ENCODE measurements around the gene CCDC159.

CCDC159 gene

DNA sequence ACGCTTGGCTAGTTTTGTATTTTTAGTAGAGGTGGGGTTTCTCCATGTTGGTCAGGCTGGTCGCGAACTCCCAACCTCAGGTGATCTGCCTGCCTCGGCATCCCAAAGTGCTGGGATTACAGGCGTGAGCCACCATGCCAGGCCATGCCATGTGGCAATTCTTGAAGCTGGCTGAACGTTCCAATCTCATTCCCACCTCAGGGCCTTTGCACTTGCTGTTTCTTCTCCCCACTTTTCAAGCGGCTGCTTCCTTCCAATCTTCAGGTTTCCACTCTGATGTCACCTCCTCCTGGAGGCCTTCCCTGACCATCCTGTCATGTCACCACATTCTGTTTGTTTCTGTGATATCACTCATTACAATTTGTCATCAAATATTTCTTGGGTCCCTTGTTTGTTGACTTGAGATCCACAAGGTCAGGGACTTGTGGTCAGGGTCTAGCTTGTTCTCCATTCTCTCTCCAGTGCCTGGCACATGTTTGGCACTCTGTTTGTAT lies 33.6 kb downstream of the CCDC159 start:
- TF ChIP-seq, protein P1, sequence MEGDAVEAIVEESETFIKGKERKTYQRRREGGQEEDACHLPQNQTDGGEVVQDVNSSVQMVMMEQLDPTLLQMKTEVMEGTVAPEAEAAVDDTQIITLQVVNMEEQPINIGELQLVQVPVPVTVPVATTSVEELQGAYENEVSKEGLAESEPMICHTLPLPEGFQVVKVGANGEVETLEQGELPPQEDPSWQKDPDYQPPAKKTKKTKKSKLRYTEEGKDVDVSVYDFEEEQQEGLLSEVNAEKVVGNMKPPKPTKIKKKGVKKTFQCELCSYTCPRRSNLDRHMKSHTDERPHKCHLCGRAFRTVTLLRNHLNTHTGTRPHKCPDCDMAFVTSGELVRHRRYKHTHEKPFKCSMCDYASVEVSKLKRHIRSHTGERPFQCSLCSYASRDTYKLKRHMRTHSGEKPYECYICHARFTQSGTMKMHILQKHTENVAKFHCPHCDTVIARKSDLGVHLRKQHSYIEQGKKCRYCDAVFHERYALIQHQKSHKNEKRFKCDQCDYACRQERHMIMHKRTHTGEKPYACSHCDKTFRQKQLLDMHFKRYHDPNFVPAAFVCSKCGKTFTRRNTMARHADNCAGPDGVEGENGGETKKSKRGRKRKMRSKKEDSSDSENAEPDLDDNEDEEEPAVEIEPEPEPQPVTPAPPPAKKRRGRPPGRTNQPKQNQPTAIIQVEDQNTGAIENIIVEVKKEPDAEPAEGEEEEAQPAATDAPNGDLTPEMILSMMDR (IDR thresholded peaks at IDR 0.05; ENCODE audit: insufficient read depth, low read length, missing control alignments) = no peak
- ChIA-PET CTCF (interaction anchor here (0.7 to 4.0 kb wide), 17 partner anchors 9 to 157 kb away, joined by 3 to 45 read pairs (median 8); partner anchors contain the start of genes CCDC159, ODAD3, PRKCSH and TMEM205), POLR2A (no interaction called here)
- peak overlapping the region; percentile 75; the same call in 1 of the 2 replicates for H3K4me3 ChIP-seq (ENCODE audit: low read depth, low read length)
- no peak for DNase-seq (ENCODE audit: low read depth, low spot score)

DNA sequence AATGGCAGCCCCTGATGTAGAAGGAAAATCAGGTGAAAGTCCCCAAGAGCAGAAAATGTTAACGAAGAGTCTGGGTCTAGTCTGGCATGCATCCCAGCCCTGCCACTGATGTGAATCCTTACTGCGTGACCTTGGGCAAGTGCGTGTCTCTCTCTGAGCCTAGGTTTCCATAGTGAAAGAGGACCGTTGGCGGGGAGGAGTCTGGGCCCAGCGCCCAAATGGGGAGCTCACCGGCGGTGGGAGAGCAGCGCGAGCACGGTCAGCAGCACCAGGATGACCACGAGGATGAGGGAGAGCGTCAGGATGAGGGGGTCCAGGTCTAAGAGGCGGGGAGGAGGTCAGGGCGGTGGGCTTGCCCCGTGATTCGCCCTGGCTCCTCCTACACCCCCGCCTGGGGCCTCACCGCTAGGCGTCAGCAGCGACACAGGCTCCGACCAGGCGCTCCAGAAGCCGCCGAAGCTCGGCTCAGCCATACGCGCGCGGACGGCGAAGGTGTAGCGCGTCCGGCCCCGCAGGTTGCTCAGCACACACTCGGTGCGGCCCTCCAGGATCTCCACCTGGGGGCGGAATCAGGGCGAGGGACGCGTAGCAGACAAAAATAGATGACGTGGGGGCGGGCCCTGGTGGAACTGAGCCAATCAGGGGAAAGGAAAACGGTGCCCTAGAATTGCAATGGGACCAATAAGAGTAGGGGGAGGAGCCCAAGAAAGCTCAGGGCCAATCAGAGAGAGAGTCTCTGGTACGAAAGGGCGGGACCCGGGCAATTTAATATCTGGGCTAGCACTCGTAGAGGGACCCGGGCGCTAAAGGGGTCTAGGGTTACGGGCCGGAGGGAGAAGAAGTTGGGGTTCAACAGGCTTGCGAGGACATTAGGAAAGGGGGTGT lies 34.6 kb downstream of the CCDC159 start:
- POLR2A ChIA-PET = interaction anchor here (0.7 to 1.3 kb wide), 5 partner anchors 10 to 243 kb away, joined by 3 to 4 read pairs (median 4); partner anchors contain the start of genes CCDC159 and TMEM205
- DNase-seq (ENCODE audit: low read depth, low spot score) = peak; percentile 65
- TF ChIP-seq, protein P1 (IDR thresholded peaks at IDR 0.05; ENCODE audit: insufficient read depth, low read length, missing control alignments) = peak; percentile 80
- CTCF ChIA-PET = interaction anchor here (0.5 to 4.0 kb wide), 41 partner anchors 8 to 156 kb away, joined by 3 to 45 read pairs (median 5); partner anchors contain the start of genes CCDC159, ODAD3, PRKCSH and RAB3D
- H3K4me3 ChIP-seq (ENCODE audit: low read depth, low read length) = peak overlapping the region; percentile 75

DNA sequence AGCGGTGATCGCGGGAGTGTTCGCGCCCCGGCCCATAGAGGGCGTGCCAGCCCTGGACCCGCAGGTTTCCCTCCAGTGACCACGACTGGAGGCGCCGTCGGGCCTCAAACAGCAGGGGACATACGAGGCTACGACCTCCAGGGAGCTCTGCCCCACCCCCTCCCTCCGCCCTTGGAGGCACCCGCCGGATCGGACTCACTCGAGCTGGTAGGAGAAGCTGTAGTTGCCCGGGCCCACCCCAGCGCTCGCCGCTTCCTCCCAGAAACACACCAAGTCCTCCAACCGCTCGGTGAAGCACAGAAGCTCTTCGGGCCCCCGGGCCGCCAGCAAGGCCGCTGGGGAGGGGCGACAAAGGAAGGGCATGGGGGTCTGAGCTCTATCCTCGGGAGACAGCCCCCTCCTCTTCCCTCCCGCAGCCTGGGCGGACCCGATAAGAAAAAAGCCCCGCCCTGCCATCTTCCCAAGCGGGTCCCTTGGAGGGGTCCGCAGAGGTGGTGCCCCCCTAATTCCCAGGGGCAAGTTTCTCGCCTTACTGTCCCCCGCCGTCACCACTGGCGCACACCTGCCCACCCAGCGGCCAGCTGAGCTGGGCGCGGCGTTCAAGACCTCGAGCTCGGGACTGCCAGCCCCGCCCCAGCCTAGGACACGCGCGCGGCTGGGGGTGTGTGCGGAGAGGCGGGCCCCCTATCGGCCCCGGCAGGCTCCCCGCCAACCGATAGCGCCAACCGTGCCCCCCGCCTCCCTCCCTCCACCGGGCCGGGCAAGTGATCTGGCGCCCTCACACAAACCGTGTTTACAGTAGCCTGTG lies 36.8 kb downstream of the CCDC159 start:
- DNase-seq (ENCODE audit: low read depth, low spot score) = no peak
- ChIA-PET POLR2A (no interaction called here), CTCF (interaction anchor here (0.8 to 4.0 kb wide), 20 partner anchors 8 to 122 kb away, joined by 3 to 45 read pairs (median 4); partner anchors contain the start of genes ODAD3, PRKCSH and SWSAP1)
- peak overlapping the region; percentile 38 for H3K4me3 ChIP-seq (ENCODE audit: low read depth, low read length)
- TF ChIP-seq, protein P1 (IDR thresholded peaks at IDR 0.05; ENCODE audit: insufficient read depth, low read length, missing control alignments) = peak; percentile 77

DNA sequence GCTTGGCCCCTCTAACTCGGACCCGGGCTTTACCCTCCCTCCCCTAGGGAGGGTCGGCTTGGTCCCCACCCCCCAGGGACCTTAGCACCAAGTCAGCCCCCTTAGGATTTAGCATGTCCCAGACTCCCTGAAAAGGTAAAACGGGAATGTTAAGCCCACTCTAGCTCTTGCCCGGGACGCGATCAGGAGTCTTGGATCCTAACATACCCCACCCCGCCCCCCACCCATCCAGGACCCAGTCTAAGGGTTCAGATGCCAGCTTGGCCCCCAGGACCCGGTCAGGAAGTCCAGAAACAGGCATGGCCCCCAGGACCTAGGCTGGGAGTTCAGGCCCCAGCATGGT lies 37.4 kb downstream of the CCDC159 start:
- ChIA-PET CTCF (interaction anchor here (0.8 to 4.0 kb wide), 15 partner anchors 8 to 121 kb away, joined by 3 to 45 read pairs (median 4); partner anchors contain the start of genes ODAD3, PRKCSH and SWSAP1), POLR2A (no interaction called here)
- TF ChIP-seq, protein P1 (IDR thresholded peaks at IDR 0.05; ENCODE audit: insufficient read depth, low read length, missing control alignments) = no peak
- H3K4me3 ChIP-seq (ENCODE audit: low read depth, low read length) = peak overlapping the region; percentile 38
- no peak for DNase-seq (ENCODE audit: low read depth, low spot score)

DNA sequence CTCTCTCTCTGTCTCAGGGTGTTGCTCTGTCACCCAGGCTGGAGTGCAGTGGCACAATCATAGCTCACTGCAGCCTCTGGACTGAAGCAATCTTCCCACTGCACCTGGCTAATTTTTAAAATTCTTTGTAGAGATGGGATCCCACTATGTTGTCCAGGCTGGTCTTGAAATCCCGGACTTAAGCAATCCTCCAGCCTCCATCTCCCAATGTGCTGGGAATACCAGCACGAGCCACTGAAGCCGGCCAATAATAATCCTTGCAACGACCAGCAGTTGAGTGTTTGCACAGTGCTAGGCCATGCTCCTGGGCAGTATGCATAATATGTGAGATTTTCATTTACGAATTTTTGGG lies 38.4 kb downstream of the CCDC159 start:
- H3K4me3 ChIP-seq (ENCODE audit: low read depth, low read length) = no peak overlapping the region
- CTCF ChIA-PET = interaction anchor here (1.3 kb wide), 1 partner anchor 58 kb away, joined by 3 read pairs; no protein-coding TSS in a partner anchor
- POLR2A ChIA-PET = no interaction called here
- no peak for DNase-seq (ENCODE audit: low read depth, low spot score)
- TF ChIP-seq, protein P1 (IDR thresholded peaks at IDR 0.05; ENCODE audit: insufficient read depth, low read length, missing control alignments) = no peak

Measured in AG04449 (cell line).